Measurements from ENCODE around the gene OR52I2. TPM values are rescaled to one million over a fixed set of nuclear protein-coding genes. Genes with fewer than 3 reads are reported as not detected.

OR52I2 gene
- total RNA-seq, 1 experiment from 2014 or later: not detected

DNA sequence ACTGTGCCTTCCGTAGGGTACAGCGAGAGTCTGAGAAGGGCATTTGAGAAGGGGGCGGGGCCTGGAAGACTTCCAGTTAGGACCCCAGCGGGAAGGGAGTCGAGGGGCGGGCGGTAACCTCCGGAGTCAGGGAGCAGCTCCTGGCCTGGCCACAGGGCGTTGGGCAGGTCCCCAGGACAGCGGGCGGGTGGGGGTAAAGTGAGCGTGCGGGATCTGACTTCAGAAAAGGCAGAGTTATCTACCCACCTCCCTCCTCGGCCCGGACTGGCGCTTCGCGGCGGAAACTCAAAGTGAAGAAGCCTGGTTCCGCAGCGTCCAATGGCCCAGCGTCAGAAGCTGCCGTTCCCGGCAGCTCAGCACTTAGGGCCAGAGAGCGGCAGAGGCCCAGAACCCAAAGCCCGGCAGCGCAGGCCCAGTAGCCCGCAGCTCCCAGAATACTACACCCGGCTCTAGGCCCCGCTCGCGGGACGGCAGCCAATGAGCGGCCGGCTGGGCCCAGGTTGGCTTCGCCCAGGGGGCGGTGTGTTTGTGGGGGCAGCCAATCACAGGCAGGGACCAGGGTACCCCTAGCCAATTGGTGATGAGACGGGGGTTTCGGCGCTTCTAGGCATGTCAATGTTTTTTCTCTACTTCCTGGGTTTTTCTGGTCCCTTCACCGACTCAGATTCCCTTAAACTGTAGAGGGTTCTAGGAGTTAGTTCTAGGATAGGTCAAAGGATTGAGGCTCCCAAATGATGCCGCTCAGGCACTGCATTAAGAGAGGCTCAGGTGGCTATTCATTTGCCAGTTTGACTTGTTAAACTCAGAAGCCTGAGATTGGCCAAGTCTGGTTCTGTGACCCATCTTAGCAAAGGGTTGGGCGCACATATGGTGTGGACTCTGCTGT, 26.5 kb downstream of the OR52I2 start, which contains the start of gene TRIM68:
Gene TRIM68, minus strand, starts transcription at position 451 of the 886 bp plus-strand sequence. CDS start 2,727 bp downstream, outside the sequence.
- DNase-seq (ENCODE audit: low read depth): peak; percentile 95

DNA sequence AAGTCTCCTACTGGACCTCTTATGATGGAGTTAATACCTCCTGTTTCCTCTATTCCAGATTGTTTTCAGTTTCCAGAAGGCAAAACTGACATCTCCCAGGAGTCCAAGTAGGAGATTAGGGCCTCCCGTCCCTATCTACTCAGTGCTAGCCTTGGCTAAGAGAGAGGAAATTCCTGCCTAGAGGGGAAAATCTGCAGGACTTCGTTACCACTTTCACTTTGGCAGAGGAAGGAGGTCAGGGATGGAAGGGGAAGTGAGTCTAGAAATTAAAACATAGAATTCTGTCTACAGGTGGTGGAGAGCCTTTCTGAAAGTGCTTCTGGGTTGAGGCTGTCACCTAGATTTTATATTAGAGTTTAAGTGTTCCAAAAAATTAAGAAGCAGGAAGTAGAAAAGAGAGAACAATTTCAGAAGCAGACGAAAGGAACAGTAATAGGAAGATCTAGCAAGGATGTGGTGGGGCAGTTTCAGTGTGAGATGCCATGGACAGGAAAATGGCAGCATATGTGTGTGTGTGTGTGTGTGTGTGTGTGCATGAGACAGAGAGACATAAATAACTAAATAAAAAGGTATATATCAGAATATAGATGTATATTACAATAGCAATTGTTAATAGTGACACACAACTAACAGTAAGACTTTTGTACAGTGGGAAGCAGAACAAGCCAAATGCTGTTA, 28.9 kb downstream of the OR52I2 start:
- no peak for DNase-seq (ENCODE audit: low read depth)

DNA sequence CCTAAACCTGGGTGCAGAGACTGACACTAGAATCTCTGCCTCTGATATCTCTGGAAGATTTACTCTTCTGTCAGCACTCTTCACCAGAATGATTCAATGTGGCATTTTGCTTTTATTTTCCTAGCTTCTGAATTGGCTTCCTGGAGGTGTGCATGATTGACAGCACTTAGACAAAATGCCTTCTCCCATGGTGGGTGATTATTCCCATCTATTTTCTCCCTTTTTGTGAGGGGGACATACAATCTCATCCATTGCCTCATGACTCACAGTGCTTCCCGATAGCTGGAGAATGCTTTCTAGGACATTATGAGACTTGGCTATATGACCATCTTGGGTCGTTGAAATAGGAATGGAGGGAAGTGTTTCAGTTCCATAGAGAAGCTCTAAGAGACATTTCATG, 30.4 kb downstream of the OR52I2 start:
- DNase-seq (ENCODE audit: low read depth): no peak

DNA sequence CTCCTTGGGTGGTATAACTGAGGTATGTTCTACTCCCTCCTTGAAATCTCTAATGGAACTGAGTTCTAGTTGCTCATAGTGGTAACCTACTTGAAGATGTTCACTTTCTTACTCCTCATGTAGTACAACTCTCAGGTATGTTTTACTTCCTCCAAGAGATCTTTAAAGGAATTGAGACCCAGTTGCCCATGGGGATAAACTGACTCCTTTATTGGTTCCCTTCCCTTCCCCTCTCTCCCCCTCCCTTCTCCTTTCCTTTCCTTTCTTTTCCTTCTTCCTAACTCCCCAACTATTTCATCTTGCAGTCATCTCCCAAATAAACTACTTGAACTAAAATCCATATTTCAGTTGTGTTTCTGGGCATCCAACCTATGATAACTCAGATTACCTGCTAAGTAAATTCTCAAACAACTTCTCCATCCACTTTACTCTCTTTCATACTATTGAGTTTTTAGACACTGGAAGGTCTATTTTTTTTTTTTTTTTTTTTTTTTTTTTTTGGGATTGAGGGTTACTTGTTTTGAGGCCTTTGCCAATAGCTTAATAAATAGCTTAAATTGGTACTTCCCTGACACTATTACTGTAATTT, 34.4 kb downstream of the OR52I2 start:
- DNase-seq (ENCODE audit: low read depth): no peak

DNA sequence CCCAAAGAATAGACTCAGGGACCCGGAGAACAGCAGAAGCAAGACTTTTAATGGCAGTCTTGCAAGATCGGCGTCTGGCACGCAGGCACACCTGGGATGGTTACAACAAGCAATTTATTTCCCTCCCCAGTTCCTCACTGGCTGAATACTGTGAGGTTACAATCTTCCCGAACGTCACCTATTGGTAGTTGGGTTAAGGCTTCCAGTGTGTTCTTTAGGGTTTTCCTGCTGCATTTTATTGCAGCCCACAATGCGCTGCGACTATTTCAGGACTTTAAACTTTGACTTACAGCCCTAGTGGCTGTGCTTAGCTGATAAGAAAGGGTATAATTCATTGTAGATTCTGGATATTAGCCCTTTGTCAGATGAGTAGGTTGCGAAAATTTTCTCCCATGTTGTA, 38.0 kb downstream of the OR52I2 start:
- no peak for DNase-seq (ENCODE audit: low read depth)

DNA sequence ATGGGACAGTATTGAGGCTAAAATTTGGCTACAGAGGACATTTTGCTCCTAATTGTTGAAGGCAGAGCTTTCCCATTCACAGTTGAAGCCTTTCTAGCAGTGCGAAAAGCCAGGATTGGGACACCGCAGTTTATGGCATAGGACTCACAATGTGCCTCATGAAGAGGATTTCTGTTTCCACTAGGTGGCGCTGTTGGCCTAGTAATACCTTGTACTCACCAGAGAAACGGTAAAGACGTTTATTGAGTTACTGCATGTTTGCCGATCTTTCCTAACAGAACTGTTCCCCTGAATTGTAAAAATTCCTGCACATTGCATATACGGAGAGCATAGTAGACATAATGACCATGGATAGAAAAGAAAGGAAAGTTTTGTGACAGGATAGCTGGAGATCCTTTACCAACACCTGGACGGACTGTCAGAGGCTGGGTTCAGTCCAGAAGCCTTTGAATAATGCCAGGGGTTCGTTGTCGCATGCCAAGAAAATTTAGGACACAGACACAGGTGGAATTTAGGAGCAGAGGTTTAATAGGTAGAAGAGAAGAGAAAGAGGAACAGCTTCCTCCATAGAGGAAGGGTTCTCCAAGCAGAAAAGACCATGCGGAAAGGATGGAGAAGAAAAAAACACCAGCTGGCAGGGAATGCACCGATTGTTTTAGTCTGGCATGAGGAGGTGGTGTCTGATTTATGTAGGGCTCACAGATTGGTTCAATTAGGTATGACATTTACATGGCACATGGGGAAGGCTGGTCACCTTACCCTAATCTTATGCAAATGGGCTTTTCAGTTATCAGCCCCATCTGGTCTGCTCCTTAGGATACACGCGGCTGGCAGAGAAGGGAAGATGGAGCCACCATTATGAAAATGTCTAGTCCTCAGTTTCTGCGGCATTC, 44.9 kb downstream of the OR52I2 start:
- DNase-seq (ENCODE audit: low read depth): peak; percentile 60

DNA sequence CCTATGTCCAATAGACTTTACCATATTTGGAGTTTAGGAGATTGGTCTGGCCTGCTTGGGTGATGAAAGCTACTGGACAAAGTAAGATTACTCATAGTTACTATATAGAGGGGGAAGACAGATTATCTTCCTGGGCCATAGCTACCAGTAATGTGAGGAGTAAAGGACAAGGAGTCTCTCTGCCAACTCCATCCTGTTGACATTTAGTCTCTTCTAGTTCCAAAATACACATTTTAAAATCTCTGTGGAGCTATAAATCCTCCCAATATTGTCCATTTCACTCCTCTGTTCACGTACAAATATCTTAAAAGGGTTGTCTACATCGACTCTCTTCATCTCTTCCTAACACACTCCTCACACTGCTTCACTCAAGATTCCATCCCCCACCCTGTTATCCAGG, 54.6 kb downstream of the OR52I2 start:
- no peak for DNase-seq (ENCODE audit: low read depth)

DNA sequence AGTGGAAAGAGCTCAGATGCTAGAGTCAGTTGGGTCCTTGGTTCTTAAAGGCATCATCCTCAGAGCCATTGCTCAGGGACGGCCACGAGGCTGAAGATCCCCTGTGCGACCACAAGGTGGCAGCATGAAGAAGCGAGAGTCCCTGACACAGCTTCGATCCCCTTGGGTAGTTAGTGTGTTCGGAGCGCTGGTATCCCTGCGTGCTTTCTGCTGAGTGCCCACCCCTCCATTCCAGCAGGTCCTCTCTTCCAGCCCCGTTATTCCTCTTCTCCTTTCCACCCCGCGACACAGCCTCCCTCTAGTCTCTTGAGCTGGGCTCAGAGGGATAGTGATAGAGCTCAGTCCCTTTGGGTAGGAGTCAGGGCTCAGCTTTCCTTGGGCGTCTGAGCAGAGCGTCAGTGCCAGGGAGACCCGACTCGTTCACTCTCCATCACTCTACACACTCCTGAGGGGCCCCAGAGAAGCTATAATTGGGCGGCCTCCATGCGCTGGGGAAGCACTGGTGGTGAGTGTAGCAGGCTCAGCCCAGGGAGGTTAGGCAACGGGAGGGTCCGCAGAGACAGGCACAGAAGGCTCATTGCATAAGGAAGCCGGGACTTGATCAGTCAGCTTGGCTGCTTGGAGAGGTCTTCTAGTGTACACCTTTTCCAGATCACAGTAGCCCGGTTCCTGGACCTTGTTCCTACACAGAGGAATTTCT, 55.6 kb downstream of the OR52I2 start, which contains the start of gene OR51D1:
Gene OR51D1, plus strand, starts transcription at position 516 of the 700 bp plus-strand sequence. CDS start 2,314 bp downstream, outside the sequence.
- peak; percentile 64 for DNase-seq (ENCODE audit: low read depth)

DNA sequence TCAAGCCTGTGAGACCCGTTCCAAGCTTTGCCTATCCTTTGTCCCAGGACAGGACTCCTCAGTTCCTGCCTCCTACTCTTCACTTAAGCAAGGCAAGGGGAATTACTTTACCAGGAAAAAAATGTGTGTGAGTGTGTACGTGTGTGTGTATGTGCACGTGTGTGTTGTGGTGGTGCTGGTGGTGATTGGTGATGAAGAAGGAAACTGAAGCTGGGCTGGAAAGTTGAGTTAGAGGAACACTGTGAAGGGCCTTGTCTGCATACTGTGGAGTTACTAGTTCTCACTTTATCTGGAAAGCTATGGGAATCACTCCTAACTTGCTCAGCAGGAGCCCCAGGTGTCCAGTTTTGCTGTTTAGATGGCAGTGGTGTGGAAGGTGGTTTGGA, 56.1 kb downstream of the OR52I2 start:
- no peak for DNase-seq (ENCODE audit: low read depth)

DNA sequence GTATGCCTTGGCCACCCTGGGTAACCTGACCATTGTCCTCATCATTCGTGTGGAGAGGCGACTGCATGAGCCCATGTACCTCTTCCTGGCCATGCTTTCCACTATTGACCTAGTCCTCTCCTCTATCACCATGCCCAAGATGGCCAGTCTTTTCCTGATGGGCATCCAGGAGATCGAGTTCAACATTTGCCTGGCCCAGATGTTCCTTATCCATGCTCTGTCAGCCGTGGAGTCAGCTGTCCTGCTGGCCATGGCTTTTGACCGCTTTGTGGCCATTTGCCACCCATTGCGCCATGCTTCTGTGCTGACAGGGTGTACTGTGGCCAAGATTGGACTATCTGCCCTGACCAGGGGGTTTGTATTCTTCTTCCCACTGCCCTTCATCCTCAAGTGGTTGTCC, 58.4 kb downstream of the OR52I2 start:
- DNase-seq (ENCODE audit: low read depth): no peak

DNA sequence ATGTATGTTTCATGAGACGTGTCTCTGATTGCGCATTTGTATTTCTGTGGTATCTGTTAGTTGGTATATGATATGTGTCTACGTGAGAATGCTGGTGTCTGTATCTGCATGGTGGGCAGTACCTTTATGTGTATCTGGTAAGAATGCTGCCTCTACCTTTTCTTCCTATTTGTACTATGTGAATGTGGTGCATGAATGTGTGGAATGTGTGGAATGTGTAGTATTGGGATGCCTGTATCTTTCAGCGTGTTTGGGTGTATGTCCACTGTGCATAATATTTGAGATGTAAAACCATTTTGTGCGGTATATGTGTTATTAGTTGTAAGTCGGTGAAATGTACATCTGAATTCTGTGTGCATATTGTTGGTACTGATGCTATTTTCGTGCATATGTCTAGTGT, 60.0 kb downstream of the OR52I2 start:
- no peak for DNase-seq (ENCODE audit: low read depth)

DNA sequence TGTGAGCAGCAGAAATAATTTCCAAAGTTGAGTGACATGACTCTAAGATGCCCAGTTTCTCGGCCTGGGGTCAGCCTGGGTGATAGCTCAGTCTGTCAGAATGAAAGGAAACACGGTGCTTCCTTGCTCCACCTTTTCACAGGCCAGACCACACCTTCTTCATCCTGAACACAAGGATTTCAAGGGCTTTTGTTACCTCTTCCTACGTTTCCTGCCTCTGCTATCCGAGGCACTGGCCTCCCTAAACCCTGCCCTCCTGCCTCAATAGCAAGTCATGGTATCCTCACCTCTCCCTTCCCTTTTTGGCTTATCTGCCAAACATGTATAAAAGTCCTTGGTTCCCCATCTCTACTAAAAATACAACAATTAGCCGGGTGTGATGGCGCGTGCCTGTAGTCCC, 60.5 kb downstream of the OR52I2 start:
- no peak for DNase-seq (ENCODE audit: low read depth)

Other genes starting within 250 kb of the OR52I2 start
- gene OR52B4, start 213.4 kb upstream of the OR52I2 start, total RNA-seq (2014; rRNA removed; shearing (Covaris generic)): not detected in 2 replicates
- 5.4 and 8.6 TPM in 2 replicates for gene TRIM21, start 188.0 kb upstream of the OR52I2 start, total RNA-seq (2014; rRNA removed; shearing (Covaris generic))
- gene OR52K2, start 132.4 kb upstream of the OR52I2 start, total RNA-seq (2014; rRNA removed; shearing (Covaris generic)): not detected in 2 replicates
- gene OR52K1, start 99.1 kb upstream of the OR52I2 start, total RNA-seq (2014; rRNA removed; shearing (Covaris generic)): not detected in 2 replicates
- not detected in 2 replicates for gene OR52M1, start 36.6 kb upstream of the OR52I2 start, total RNA-seq (2014; rRNA removed; shearing (Covaris generic))
- gene OR52I1, start 12.3 kb downstream of the OR52I2 start, total RNA-seq (2014; rRNA removed; shearing (Covaris generic)): not detected in 2 replicates
- gene TRIM68, start 26.5 kb downstream of the OR52I2 start, total RNA-seq (2014; rRNA removed; shearing (Covaris generic)): 5.4 and 9.6 TPM in 2 replicates
- not detected in 2 replicates for gene OR51D1, start 55.7 kb downstream of the OR52I2 start, total RNA-seq (2014; rRNA removed; shearing (Covaris generic))
- gene OR51E1, start 62.2 kb downstream of the OR52I2 start, total RNA-seq (2014; rRNA removed; shearing (Covaris generic)): not detected in 2 replicates
- gene OR51E2, start 116.1 kb downstream of the OR52I2 start, total RNA-seq (2014; rRNA removed; shearing (Covaris generic)): 0.06 TPM in 1 of 2 replicates, not detected in the other
- not detected in 2 replicates for gene MMP26, start 123.0 kb downstream of the OR52I2 start, total RNA-seq (2014; rRNA removed; shearing (Covaris generic))
- gene OR51F1, start 188.2 kb downstream of the OR52I2 start, total RNA-seq (2014; rRNA removed; shearing (Covaris generic)): not detected in 2 replicates
- gene OR52R1, start 222.6 kb downstream of the OR52I2 start, total RNA-seq (2014; rRNA removed; shearing (Covaris generic)): not detected in 2 replicates
- not detected in 2 replicates for gene OR51F2, start 239.6 kb downstream of the OR52I2 start, total RNA-seq (2014; rRNA removed; shearing (Covaris generic))

All from Daoy (cell line).